Measurements from ENCODE around the gene ATP4A. TPM values are rescaled to one million over a fixed set of nuclear protein-coding genes. Genes with fewer than 3 reads are reported as not detected.

Gene ATP4A
- total and polyA plus RNA-seq, 9 of the 15 experiments (the other 6 are each of a cell fraction or from before 2014, with no cell fraction given) = 0.15 TPM; not detected in 8

- TF ChIP-seq E4F1 (CRISPR knock-in tag; IDR thresholded peaks at IDR 0.05; ENCODE audit: borderline replicate concordance) (no peak), MAX (CRISPR knock-in tag; IDR thresholded peaks at IDR 0.05) (peak; percentile 82), ZBTB8A (IDR thresholded peaks at IDR 0.05; ENCODE audit: partially characterized antibody) (no peak), ZC3H8 (IDR thresholded peaks at IDR 0.05) (no peak), ZNF778 (CRISPR knock-in tag; IDR thresholded peaks at IDR 0.05) (no peak), CBFA2T2 (conservative IDR thresholded peaks at IDR 0.05) (no peak), PTBP1 (IDR thresholded peaks at IDR 0.05; ENCODE audit: low read depth, low read length) (no peak), CUX1 (CRISPR knock-in tag; IDR thresholded peaks at IDR 0.05) (no peak), RNF2 (IDR thresholded peaks at IDR 0.05) (0 out of 2 replicates have a peak, but pooled peaks have one; percentile 48), TAF1 (IDR thresholded peaks at IDR 0.05; ENCODE audit: control insufficient read depth, extremely low read depth, insufficient read depth, low read length, severe bottlenecking) (peak; percentile 78), GTF3C2 (IDR thresholded peaks at IDR 0.05; ENCODE audit: borderline replicate concordance, extremely low read depth, insufficient read length) (no peak), RBM22 (IDR thresholded peaks at IDR 0.05; ENCODE audit: low read depth, low read length, poor library complexity, severe bottlenecking) (no peak), MYBL2 (IDR thresholded peaks at IDR 0.05; ENCODE audit: low read depth) (no peak), MYBL2 (CRISPR knock-in tag; IDR thresholded peaks at IDR 0.05; ENCODE audit: borderline replicate concordance) (no peak), POLR2AphosphoS2 (IDR thresholded peaks at IDR 0.05; ENCODE audit: low read length) (no peak)
These were observed 49.3 kb upstream of the ATP4A start, which contains the start of gene HAUS5 (continued) for GRCh38 chr19:35612559-35613321.

Measured in K562 (cell line).